HG03108 (cell line): ENCODE results near the gene KRTAP10-4.
"Not testable (repeated sequence)": the region's sequence is repeated elsewhere in the genome, so short reads cannot be mapped to it uniquely, and the experiment has no call there.

ENCODE experiments used
- ATAC-seq: cut with Tn5 transposase; IDR thresholded peaks from one replicate; pipeline ENCODE4 v1.9.1; 2021; ENCODE audit warnings: moderate library complexity; ENCODE audit not compliant: unreplicated experiment

The KRTAP10-4 gene

DNA sequence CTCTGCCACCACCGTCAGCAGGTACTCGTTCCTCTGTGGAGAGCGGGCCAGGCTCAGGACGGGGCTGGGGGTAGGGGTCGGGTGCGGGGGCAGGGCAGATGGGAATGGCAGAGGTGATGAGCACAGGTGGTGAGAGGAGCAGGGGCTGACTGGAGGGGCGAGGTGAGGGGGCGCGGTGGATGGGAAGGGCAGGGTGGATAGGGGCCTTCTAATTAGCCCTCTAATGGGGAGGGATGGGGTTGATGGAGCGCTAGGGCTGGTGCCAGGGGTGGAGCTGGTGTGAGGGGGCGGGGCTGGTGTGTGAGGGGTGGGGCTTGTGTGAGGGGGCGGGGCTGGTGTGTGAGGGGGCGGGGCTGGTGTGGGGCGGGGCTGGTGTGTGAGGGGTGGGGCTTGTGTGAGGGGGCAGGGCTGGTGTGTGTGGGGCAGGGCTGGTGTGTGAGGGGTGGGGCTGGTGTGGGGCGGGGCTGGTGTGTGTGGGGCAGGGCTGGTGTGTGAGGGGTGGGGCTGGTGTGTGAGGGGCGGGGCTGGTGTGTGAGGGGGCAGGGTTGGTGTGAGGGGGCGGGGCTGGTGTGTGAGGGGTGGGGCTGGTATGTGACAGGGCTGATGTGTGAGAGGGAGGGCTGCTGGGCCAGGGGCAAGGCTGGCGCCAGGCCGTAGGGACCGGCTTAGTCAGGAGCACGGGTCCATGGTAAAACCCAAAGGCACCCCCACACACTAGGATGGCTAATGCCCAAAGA lies 39.5 kb upstream of the KRTAP10-4 start:
- ATAC-seq = no peak

DNA sequence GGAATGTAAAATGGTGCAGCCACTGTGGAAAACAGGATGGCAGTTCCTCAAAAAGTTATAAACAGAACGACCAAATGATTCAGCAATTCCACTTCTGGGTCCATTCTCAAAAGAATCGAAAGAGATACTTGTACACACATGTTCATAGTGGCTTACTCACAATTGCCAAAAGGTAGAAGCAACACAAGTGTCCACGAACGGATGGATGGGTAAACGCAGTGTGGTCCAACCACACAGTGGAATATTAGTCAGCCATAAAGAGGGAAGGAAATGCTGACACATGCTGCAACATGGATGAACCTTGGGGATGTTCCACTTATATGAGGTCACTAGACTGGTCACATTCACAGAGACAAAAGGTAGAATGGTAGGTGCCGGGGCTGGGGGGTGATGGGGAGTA lies 38.8 kb upstream of the KRTAP10-4 start:
- no peak for ATAC-seq

DNA sequence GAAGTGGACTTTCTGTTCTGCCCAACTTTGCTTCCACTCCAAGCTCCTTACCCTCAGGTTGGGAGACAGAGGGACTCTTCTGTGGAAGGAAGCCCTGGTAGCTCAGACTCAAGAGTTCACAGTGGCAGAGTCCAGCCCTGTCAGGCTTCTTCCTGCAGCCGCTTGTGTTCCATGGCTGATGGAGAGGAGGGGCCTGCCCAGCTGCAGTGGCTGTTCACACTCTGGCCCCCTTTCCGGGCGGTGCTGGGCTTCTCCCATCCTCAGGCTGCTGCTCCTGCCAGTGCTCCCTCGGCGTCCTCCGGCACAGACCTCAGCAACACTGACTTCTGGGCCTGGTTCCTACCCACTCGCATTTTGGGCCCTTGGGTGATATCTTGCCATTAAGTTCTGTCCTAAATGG lies 37.6 kb upstream of the KRTAP10-4 start:
- no peak for ATAC-seq

DNA sequence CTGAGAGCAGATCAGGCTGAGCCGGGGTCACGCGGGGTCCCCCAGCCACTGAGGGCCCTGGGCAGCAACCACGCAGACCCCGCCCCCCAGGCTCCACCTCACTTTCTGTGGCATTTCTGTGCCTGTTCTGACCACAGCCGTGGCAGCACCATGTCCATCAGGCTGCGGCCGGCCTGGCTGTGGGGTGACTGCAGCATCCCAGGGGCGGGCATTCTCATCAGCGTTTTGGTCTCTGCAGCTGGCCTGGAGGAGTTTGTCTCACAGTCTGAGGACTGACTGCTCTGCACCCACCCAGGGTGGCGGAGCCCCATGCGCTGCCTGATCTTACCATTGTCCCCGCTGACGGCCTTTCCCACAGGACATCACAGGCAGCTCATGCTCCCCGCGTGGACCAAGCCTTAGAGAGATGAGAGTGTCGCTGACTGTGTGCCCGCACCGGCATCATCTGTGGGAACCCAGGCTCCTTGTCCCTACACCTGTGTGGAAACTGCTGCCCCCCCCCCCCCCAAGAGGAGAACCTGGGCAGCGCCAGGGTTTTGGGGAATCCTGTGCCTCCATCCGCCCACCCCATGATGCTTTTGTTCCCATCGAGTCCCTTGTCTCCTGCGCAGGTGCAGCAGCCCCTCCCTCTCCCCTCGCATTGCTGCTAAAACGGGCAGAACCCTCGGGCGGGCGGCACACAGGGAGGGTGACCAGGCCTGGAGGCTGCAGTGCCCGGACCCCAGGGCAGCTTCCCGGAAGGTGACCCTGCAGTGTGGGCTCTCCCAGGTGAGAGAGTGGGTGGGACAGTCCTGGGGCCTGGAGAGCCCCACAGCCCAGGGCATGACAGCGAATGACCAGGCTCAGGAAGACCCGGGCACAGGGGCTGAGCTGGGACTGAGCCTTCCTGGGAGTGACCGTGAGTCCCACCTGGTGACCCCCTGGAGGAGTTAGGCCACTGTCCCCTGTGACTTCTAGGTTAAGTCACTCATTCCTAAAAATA lies 35.3 kb upstream of the KRTAP10-4 start:
- ATAC-seq = no peak

DNA sequence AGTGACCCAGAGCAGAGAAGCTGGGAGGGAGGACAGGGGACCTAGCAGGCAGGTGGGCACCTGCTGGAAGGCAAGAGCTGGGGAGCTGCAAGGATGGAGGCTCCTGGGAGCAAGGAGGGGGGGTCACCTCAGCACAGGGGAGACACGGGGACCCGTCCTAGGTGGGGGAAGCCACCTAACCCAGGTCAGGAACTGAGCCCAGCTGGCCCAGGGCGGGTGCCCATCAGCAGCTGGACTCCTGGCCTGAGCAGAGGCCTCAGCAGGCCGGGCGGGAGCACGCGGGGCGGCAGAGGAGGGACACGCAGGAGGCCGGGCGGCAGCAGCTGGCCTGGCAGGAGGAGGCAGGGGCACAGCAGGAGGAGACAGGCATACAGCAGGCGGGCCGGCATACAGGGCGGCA lies 34.5 kb upstream of the KRTAP10-4 start:
- no peak for ATAC-seq

DNA sequence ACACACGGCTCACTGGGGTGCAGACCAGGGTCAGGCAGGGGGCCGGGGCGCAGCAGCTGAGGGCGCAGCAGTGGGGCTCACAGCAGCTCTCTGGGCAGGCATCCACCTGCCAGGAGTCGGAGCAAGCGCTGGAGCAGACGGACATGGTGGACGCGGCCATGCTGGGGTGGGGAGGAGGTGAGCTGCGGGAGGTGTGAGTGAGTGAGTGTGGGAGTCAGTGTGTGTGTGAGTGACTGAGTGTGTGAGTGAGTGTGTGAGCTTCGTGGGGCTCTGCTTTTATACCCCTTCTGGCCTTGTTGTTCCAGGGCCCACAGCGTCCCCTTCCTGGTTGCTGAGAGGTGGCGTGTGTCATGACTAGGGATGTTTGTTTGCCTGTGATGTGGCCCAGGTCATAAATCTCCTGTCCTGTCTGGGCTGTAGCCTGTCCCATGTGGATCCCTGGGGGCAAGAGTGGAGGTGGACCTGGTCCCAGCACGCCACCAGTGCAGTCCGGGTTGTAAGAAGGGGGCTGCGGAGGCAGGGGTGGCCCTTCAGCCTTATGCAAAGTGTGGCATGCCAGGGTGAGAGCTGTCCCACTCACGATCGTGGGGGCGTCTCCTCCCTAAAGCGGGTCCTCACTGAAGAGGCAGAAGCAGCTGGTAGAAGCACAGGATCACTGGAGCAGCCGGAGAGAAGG lies 33.4 kb upstream of the KRTAP10-4 start, which contains the start of gene KRTAP10-1:
TSS of gene KRTAP10-1 (minus strand) at position 205 of the 676 bp plus-strand sequence. CDS start at position 160, 45 bp downstream.
- ATAC-seq = no peak

DNA sequence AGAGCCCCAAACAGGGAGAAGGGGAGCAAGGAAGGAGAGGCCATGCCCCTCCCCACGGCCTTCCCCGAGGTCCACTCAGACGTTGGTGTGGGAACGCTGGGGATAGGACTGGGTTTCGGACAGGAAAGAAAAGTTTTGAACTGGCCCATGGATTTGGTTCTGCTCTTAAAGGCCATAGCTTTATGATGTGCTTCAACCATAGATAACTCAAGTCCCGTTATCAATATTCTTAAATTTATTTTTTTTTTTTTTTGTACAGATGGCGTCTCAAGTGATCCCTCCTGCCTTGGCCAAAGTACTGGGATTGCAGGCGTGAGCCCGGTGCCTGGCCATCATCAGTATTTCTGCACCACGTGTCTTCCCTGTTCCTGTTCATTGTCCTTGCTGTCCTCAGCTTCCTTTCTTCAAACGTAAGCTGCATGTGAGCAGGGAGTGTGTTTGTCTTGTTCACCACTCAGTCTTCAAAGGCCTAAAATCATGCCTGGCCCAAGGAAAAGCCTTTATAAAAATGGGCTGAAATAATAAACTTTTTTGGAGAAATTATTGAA lies 32.7 kb upstream of the KRTAP10-4 start:
- no peak for ATAC-seq

DNA sequence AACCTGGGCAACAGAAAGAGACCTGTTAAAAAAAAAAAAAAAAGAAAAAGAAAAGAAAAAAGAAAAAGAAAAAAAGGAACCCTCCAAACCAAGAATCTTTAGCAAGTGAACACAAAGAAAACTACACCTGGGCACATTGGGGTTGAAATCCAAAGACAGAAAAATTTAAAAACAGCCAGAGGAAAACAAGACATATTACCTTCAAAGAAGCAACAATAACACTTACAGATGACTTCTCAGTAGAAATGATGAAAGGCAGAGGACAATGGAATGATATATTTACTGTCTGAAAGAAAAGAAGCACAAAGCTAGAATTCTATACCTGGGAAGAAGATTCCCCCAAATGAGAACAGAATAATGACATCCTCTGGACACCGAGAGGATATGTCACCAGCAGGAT lies 30.8 kb upstream of the KRTAP10-4 start:
- ATAC-seq = no peak

DNA sequence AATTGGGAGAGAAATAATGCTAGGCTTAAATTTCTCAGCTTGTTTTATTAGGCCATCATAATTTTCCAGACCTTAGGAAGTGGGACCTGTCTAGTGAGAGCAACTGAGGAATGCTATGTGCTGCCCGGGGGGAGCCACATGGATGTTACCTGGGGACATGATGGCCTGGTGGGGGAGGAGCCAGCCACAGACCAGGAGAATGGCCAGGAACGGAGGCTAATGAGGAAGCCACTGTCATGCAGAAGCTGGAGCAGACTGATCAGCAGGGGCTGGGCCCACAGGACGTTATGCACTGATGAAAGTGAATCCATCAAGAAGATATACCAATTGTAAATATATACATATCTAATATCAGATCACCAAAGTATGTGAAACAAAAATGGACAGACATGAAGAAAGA lies 29.0 kb upstream of the KRTAP10-4 start:
- no peak for ATAC-seq

DNA sequence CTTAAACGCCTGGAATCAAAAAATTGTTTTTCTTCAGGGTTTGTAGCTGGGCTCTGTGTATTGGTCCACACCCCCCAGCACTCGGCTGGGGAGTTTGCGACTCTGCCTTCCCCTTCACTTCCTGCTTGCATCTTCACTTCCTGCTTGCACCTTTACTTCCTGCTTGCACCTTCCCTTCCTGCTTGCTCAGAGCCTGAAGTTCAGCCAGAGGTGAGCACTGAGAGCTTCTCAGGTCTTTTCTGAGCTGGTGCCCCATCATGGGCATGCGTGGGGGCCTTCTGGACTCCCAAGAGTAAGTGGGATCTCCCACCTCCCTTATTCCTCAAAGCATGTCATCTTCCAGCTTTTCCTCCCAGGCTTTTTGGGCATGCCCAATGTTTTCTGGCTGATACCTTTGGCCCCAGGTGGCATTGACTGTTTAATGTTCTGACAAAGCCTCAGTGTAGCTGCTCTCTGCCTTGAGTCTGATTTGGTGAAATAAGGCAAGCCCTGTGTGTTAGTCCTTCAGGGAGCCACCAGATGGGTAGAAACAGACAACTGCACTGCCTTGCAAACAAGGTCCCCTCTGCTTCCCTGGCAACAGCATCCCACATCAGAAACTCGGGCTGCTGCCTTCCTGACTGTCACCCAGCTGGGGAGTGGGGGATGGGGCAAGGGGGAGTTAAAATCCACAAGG lies 25.7 kb upstream of the KRTAP10-4 start:
- ATAC-seq = no peak

DNA sequence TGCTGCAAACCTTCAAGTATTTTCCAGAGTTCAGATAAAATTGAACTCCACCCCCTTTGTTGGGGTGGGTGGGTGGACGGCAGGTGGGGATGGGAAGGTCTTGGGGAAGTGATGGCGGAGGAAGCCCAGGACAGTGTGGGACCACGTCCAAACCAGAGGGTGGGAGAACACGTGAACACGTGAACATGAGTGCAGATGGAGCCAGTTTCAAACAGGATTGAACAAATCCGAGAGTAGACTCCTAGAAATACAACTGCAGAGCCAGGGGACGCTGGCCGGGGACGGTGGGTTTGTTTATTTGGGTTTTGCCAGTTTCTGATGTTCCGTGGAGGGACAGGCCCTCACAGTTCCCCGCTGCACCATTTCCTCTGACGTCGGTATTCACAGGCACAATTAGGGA lies 25.1 kb upstream of the KRTAP10-4 start:
- ATAC-seq = no peak

DNA sequence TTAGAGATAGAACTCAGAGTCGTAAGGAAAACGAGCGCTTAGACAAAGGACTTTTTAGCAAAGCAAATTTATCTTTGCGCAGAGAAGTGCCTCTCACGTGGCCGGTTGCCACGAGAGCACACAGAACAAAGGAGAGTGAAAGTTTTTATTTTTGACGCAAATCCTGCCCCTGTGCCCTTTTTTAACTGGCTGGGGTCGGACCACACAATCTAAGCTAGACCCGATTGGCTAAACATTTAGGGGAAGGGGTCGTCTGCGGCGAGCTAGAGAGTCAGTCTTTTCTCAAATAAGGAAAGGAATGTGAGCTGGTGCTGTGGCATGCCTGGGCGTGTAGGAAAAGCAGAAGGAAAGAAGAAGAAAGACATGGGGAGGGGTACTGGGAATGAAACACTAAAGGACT lies 24.6 kb upstream of the KRTAP10-4 start:
- ATAC-seq = no peak

DNA sequence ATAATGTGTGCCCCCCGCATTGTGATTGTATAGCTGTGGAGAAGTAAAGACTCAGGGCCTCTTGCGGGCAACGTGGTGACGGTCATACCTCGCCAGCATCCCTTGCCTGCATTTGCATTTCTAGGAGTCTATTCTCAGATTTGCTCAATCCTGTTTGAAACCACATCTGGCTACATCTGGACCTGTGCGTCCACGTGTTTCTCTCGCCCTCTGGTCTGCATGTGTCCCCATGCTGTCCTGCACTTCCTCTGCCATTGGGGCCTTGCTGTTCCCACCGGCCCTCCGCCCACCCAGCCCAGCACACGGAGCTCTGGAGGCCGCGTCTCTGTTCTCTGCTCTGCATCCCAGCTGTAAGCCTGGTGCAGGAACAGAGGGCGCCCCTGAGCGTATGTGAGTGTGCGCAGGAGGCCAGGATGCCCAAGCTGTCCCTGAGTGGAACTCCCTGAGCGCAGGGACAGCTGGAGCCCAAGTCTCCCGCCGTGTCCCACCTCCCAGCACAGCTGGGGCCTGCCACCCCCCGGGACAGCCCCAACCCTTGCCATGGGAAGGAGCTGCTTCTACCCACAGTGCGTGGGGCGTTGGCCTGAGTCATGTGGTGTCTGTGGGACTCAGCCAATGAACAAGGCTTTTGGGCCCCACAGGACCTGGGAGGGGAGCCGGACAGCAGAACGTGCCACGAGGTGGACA lies 23.9 kb upstream of the KRTAP10-4 start:
- ATAC-seq = no peak

DNA sequence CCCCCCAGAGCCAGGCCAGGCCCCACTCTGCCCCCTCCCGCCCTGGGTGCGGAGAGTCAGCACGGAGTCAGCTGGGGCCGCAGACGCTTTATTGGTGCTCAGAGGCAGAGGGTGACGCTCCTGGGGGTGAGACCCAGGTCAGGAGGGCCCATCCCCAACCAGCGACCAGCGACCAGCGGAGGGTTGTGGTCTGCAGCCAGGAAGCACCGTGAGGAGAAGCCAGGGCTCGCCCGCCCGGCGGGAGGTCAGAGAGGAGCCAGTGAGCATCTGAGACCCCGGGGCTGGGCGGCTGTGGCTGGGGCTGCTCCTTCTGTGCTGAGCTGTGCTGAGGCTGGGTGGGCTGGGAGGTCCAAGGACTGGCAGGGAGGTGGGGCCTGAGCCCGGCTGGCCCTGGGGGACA lies 23.2 kb upstream of the KRTAP10-4 start:
- ATAC-seq = not testable (repeated sequence)

DNA sequence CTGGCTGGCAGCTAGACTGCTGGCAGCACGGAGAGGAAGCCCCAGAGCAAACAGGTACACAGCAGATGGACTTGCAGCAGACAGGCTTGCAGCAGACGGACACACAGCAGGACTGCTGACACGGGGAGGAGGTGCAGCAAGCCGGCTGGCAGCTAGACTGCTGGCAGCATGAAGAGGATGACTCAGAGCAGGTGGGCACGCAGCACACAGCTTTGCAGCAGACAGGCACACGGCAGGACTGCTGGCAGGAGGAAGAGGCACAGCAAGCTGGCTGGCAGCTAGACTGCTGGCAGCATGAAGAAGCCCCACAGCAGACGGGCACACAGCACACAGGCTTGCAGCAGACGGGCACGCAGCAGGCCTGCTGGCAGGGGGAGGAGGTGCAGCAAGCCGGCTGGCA lies 22.7 kb upstream of the KRTAP10-4 start:
- ATAC-seq = no peak

DNA sequence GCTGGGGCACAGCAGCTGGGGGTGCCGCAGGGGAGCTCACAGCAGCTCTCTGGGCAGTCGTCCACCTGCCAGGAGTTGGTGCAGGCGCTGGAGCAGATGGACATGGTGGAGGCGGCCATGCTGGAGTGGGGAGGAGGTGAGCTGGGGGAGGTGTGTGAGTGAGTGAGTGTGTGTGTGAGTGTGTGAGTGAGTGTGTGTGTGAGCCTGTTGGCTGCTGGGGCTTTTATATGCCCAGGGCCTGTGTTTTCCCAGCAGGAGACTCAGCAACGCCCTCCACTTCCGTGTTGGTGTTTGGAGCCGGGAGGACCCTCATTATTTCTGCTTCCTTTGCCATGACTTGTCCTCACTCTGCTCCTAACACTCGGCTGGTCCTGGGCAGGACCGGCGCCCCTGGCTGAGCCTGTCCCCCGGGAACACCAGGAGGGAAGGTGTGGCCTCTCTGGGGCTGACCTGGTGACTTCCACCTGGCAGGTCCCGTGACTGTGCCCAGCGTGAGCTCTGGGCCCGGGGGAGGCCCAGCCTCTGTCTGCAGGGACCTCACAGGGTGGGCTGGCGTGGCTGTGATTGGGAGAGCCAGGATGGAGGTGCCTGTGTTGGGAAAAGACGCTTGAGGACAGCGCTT lies 22.1 kb upstream of the KRTAP10-4 start, which contains the start of gene KRTAP10-2:
TSS of gene KRTAP10-2 (minus strand) at position 166 of the 622 bp plus-strand sequence. CDS start at position 119, 47 bp downstream.
- no peak for ATAC-seq

DNA sequence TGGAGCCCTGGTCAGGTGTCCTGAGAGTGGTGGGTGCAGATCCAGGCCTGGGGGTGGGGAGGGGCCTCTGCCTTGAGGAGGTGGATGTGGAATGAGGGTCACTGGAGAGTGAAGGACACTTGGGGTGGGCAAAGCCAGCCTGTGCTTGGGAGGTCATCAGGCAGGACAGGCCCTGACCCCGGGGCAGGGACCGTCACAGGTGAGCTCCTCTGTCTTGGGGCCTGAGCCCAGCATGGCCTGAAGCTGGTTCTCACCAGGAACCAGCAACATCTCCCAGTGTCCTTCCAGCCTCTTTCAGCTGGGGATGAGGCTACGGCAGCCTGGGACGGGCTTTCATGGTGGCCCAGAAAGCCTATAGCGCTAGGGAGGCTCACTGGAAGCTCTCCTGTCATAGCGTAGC lies 21.4 kb upstream of the KRTAP10-4 start:
- ATAC-seq = no peak

DNA sequence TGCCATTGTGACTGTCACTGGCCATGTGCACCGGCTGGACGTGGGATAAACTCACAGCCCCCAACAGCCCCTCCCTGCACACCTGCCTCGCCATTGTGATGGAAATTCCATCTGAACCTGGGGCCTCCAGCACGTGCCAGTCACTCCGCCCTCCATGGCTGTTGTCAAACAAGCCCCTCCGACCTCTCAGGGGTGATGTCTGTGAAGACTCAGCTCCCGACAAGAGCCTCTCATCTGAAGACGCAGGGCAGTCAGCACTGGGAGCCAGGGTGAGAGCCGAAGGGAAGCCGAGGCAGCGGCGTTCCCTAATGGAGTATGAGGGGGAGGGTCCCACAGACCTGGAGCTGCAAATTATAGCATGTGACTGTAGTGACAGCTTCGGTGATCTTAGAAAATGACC lies 20.8 kb upstream of the KRTAP10-4 start:
- no peak for ATAC-seq

DNA sequence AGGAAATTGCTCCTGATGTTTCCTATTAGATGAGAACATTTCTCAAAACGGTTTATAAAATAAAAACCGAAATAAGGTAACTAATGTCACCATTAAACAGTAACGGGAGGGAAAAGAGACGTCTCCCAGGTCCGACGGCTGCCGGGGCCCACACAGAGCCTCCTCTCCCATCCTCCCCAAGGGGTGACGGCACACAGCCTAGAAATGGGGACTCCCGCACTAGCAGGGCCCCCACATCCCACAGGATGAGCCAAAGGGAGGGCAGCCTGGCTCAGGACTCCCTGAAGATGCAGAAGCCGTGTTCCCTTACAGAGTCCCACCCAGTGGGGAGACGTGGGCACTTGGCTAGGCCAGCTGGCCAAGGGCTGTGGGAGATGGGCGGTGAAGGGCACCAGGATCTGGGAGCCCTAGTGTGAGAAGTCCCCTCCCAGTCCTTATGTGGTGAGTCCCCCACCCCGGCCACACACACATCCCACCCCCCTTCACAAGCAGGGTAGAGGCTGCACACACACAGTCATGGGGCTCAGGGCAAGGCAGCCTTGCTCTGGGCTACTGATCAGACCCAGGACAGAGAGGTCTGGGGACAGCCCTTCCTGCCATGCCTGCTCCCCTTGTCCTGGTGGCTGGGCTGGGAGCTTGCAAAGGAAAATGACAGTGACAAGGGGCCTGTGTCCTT lies 18.2 kb upstream of the KRTAP10-4 start:
- no peak for ATAC-seq
